ENCODE results near the gene ABCC1. TPM values are rescaled to one million over a fixed set of nuclear protein-coding genes. Genes with fewer than 3 reads are reported as not detected.
A peak's percentile ranks its signal among the peaks of the same experiment; 100 is the strongest.

ABCC1 gene
- total RNA-seq, 4 donors from 2014 or later = 12.1 to 39.2 (median 18.6) TPM

GRCh38 chr16:16071631-16072244, 122.3 kb downstream of the ABCC1 start:
- Histone ChIP-seq H3K9me3 (no peaks in the 10 kb centered on the region), H3K27ac (peak overlapping the region; percentile 34 to 72), H3K36me3 (no peaks in the 10 kb centered on the region), H3K4me1 (peaks cover 0 to 6% of the 10 kb centered on the region in 2 donors), H3K4me3 (no peak overlapping the region), H3K27me3 (no peaks in the 10 kb centered on the region)
- TF ChIP-seq POLR2A (IDR thresholded peaks at IDR 0.05) (no peak), CTCF (IDR thresholded peaks at IDR 0.05) (no peak)
- intact Hi-C loops (cut with DNase I; ENCODE audit: low total_unique reads) = no loop called here
- DNase-seq = peak; percentile 53 to 59

GRCh38 chr16:16073001-16073545, 123.7 kb downstream of the ABCC1 start:
- H3K4me1 ChIP-seq = peaks cover 0 to 6% of the 10 kb centered on the region in 2 donors

GRCh38 chr16:16073891-16074881, 124.8 kb downstream of the ABCC1 start:
- Histone ChIP-seq H3K4me1 (peaks cover 0 to 6% of the 10 kb centered on the region in 2 donors), H3K27me3 (no peaks in the 10 kb centered on the region), H3K36me3 (no peaks in the 10 kb centered on the region), H3K4me3 (no peak overlapping the region), H3K27ac (peak overlapping the region; percentile 18 to 53), H3K9me3 (no peaks in the 10 kb centered on the region)
- TF ChIP-seq POLR2A (IDR thresholded peaks at IDR 0.05) (no peak), CTCF (IDR thresholded peaks at IDR 0.05) (no peak)
- intact Hi-C loops (cut with DNase I; ENCODE audit: low total_unique reads) = no loop called here
- no peak for DNase-seq

More at GRCh38 chr16:16073001-16073545, 123.7 kb downstream of the ABCC1 start:
- intact Hi-C loops (cut with DNase I; ENCODE audit: low total_unique reads) = no loop called here
- Histone ChIP-seq H3K4me3 (no peak overlapping the region), H3K9me3 (no peaks in the 10 kb centered on the region), H3K36me3 (no peaks in the 10 kb centered on the region), H3K27me3 (no peaks in the 10 kb centered on the region), H3K27ac (peak overlapping the region in 1 of 2 donors; percentile 72)
- no peak for DNase-seq
- TF ChIP-seq POLR2A (IDR thresholded peaks at IDR 0.05) (no peak), CTCF (IDR thresholded peaks at IDR 0.05) (no peak)

GRCh38 chr16:16075488-16076422, 126.3 kb downstream of the ABCC1 start:
- Histone ChIP-seq H3K27ac (peak overlapping the region in 1 of 2 donors; percentile 53), H3K4me1 (peaks cover 0 to 6% of the 10 kb centered on the region in 2 donors), H3K36me3 (no peaks in the 10 kb centered on the region), H3K4me3 (no peak overlapping the region), H3K27me3 (no peaks in the 10 kb centered on the region), H3K9me3 (no peaks in the 10 kb centered on the region)
- no peak for DNase-seq
- intact Hi-C loops (cut with DNase I; ENCODE audit: low total_unique reads) = no loop called here
- TF ChIP-seq POLR2A (IDR thresholded peaks at IDR 0.05) (no peak), CTCF (IDR thresholded peaks at IDR 0.05) (no peak)
